Measurements from ENCODE around the gene PDE6H.

Gene PDE6H

GRCh38 chr12:14974633-14975032 is 1.8 kb downstream of the PDE6H start:
- DNase-seq (ENCODE audit: low spot score), result no peak

GRCh38 chr12:14975457-14975856 is 2.6 kb downstream of the PDE6H start:
- DNase-seq (ENCODE audit: low spot score), result no peak

DNA sequence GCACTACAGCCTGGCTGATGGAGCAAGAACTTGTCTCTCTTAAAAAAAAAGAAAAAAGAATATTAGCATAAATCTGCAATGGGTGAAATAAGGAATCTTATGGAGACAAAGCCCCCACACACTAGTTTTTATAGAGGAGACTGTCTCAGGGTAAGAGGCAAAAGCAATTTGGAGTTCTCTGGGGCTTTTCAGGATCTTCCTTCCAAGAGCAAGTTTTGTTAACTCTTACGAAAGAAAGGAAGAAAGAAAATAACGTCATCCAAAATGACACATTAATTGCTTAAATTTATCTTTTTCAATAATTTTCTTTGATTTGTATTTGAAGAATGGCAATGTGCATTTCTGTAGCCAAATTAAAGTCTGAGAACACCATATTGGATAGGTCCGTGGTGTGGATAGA is 3.8 kb downstream of the PDE6H start:
- no peak for DNase-seq (ENCODE audit: low spot score)

- no peak for DNase-seq (ENCODE audit: low spot score)
These were observed 6.6 kb downstream of the PDE6H start for GRCh38 chr12:14979468-14979867.

GRCh38 chr12:14981049-14981448 is 8.2 kb downstream of the PDE6H start:
- DNase-seq (ENCODE audit: low spot score), result no peak

DNA sequence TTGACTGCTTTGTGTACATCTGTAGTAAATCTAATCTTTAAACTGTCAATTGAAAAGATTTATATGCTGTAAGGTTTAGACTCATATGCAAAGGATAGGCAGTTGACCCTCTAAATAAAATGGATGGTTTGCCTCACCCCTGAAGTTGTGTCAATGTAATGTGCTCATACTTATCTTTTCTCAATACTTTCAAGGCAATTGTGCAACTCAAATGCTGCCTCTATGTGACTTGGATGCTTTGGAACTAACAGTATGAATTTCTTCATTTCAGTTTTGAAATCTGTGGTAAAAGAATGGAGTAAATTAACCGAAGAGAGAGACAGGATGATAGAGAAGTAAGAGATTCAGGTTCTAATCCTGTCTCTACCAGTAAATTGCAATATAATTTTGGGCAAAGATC is 9.7 kb downstream of the PDE6H start:
- no peak for DNase-seq (ENCODE audit: low spot score)

GRCh38 chr12:14982991-14983390 is 10.1 kb downstream of the PDE6H start:
- DNase-seq (ENCODE audit: low spot score), result no peak

DNA sequence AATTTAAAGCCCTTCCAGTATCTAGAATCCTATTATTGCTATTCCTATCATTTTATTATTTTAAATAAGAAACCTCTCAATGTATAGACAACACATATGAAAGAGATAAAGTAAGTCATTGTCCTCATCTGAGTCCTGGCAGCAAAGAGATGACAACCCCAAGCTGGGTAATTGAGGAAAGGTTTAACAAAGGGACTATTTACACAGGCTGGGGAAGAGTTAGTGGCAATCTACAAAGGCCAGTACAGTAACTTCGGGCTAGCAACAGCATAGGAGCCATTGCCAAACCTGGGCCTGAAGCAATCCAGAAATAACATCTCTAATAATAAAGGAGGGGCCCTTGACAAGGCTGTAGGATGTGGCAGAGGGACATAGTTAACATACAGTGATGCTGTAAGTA is 11.2 kb downstream of the PDE6H start:
- no peak for DNase-seq (ENCODE audit: low spot score)

DNA sequence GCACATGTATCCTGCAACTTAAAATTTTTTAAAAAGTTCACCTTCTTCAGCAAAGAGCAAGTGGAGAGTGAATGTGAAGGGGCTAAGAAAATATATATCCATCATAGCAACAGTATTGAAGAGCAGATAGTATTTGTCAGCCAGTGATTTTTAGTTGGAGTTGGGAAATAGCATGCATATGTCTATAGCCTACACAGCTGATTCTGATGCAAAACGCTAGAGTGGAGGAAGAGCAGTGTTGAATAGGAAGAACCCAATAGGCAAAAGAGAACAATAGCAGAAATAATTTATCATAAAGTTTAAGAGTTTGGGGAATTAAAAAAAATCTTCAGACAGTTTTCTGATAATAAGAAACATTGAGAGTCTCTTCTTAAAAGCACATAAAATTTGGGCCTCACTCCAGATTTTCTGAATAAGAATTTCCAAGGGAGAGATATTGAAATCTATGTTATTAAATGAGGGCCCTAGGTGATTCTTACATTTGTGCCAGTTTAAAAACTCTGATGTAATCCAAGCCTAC is 12.0 kb downstream of the PDE6H start:
- DNase-seq (ENCODE audit: low spot score), result no peak

- no peak for DNase-seq (ENCODE audit: low spot score)
These were observed 13.6 kb downstream of the PDE6H start for GRCh38 chr12:14986449-14986848.

DNA sequence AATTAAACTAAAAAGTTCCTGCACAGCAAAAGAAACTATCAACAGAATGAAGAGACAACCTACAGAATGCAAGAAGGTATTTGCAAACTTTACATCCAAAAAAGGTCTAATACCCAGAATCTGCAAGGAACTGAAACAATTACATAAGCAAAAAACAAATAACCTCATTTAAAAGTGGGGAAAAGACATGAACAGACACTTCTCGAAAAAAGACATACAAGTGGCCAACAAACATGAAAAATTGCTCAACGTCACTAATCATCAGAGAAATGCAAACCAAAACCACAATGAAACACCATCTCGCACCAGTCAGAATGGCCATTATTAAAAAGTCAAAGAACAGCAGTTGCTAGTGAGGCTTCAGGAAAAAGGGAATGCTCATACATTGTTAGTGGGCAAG is 15.2 kb downstream of the PDE6H start:
- no peak for DNase-seq (ENCODE audit: low spot score)

GRCh38 chr12:14989790-14990189 is 16.9 kb downstream of the PDE6H start:
- DNase-seq (ENCODE audit: low spot score), result no peak

DNA sequence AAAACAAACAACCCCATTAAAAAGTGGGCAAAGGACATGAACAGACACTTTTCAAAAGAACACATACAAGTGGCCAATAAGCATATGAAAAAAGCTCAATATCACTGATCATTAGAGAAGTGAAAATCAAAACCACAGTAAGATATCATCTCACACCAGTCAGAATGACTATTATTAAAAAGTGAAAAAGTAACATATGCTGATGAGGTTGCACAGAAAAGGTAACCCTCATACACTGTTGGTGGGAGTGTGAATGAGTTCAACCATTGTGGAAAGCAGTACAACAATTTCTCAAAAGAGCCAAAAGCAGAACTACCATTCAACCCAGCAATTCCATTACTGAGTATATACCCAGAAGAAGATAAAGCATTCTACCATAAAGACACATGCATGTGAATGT is 18.2 kb downstream of the PDE6H start:
- no peak for DNase-seq (ENCODE audit: low spot score)

DNA sequence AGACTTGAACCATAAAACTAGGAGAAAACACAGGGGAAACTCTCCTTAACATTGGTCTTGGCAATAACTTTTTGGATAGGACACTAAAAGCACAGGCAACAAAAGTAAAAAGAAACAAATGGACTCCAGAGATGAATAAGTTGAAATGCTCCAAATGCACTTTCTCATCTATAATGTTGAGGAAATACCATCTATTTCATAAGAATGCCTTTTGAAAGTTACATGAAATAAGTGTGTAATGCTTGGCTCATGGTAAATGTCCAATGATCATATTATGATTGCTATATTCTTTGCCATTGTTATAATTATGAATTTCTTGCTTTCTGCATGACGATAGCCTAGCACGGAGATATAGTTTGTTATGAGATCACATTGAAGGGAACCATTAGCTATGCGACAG is 19.8 kb downstream of the PDE6H start:
- DNase-seq (ENCODE audit: low spot score), result no peak

- DNase-seq (ENCODE audit: low spot score), result no peak
These were observed 20.3 kb downstream of the PDE6H start for GRCh38 chr12:14993117-14993516.

DNA sequence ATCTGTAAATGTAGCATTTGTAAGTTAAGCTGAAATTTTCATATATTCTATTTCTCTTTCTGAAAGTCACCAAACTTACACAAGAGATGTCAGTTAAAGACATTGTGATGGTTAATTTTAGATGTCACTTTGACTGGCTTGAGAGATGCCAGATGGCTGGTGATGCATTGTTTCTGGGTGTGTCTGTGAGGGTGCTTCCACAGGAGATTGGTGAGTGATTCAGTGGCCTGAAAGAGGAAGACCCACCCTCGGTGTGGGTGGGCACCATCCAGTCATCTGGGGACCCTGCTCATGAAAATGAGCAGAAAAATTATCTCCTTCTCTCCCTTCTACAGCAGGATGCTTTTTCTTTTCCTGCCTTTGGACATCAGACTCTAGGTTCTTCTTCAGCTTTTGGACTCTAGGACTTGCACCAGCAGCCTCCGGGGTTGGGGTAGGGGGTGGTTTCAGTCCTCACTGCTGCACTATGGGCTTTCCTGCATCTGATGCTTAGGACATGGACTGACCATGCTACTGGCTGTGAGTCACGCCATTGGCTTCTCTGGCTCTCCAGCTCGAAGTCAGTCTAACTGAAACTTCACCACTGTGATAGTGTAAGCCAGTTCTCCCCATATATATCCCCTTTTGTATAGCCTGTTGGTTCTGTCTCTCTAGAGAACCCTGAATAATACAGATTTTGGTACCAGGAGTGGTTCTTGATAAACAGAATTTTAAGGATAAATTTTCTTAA is 20.9 kb downstream of the PDE6H start:
- DNase-seq (ENCODE audit: low spot score), result no peak

DNA sequence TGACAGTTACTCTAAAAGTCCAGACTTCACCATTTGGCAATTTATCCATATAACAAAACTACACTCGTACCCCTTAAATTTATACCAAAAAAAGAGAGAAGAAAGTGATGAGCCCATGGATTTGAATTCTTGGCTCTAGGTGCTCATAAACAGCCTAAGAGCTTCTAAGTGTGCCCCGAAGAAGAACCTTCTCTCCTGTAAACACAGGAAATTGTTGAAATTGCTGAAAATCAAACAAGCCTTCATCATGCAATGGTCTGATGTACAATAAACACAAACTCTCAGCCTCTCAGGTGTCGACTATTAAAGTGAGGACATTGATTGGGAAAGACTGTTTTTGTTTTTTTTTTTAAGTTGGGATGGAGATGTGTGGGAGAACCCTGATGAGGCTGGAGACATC is 21.8 kb downstream of the PDE6H start:
- DNase-seq (ENCODE audit: low spot score), result no peak

- peak; percentile 84 for DNase-seq (ENCODE audit: low spot score)
These were observed 23.0 kb downstream of the PDE6H start for GRCh38 chr12:14995583-14996425.

GRCh38 chr12:14997998-14998397 is 25.2 kb downstream of the PDE6H start:
- no peak for DNase-seq (ENCODE audit: low spot score)

- no peak for DNase-seq (ENCODE audit: low spot score)
These were observed 26.3 kb downstream of the PDE6H start for GRCh38 chr12:14999021-14999694.

DNA sequence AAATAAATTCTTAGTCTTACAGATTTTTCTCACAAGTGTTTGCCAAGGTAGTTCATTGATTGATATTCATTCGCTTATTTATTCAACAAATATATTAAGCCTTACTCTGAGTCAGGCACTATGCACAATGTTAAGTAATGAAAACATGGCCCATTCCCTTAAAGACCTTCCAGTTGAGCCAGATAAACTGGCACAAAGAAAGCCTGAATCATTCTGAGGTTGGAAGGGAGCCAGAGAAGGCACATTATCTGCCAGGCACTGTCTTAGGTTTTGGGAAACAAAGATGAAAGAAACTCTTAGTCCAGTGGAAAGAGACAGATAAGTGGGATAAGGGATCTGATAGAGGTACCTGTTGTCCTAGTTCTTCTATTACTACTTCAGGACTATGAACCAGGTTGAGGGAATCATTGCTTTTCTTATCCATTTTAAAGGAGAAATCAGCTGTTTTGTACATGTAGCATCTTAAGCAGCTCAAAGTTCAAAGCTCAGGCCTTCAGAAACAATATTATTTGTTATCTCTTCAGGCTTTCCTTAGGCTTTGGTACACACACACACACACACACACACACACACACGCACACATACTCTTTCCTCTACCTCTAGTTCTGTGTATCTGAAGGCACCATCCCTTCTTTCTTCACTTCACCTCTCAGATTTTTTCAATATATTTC is 27.0 kb downstream of the PDE6H start:
- peak; percentile 75 for DNase-seq (ENCODE audit: low spot score)

- no peak for DNase-seq (ENCODE audit: low spot score)
These were observed 27.7 kb downstream of the PDE6H start for GRCh38 chr12:15000575-15000974.

All from hematopoietic multipotent progenitor cell treated with erythropoietin and hydrocortisone succinate and interleukin-3 and kit ligand, for 17 days (in vitro differentiated cells).